ENCODE data around the gene TNS3.

DNA sequence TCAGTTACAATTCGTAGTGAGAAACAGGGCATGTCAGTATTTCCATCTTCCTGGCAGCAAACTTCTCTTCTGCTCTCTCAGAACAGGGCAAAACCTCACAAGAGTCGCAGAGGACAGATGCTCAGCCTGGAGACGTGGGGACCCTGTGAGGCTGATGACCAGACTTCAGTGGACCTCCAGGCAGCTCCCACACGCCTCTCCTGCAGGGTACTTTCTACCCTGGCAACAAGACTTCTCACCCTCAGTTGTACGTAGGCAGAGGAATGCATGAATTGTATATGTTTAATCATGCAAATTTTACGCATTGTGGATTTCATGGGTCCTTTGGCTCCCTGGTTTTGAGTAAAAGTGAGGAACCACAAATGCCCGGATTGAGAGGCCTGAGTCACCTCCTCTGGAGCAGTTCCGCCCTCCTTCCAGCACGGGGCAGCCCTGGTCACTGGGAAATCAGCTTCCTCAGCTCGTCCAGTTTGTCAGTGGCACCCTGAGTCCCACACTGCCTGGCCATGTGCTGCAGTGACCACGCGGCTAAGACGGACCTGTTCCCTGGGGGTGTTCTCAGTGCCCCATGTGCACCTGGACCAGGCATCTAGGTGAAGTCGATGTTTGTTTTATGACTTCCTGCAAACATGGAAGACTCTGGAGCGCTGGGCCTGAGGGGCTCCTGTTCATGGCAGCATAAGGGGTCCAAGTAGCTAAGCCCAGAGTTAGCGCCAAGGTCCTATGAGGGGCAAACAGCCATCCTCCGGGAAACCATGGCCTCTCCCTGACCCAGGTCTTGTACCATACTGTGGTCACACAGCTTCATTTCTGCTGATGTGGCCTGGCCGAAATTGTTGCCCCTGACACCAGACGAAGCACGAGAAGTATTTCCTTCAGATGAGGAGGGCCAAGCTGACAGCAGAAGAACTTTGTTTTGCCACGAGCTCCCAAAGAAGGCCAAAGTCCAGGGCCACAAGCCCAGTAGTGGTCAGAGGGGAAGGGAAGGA, 165.1 kb downstream of the TNS3 start:
- TF ChIP-seq SMC3 (IDR thresholded peaks at IDR 0.05; ENCODE audit: low read depth, low read length) (no peak), FOXM1 (IDR thresholded peaks at IDR 0.05; ENCODE audit: low read depth) (no peak), USF2 (IDR thresholded peaks at IDR 0.05; ENCODE audit: borderline replicate concordance, low read depth, low read length) (no peak), EZH2phosphoT487 (IDR thresholded peaks at IDR 0.05; ENCODE audit: borderline replicate concordance, low read depth) (no peak)
- TF ChIP-seq, protein P1, sequence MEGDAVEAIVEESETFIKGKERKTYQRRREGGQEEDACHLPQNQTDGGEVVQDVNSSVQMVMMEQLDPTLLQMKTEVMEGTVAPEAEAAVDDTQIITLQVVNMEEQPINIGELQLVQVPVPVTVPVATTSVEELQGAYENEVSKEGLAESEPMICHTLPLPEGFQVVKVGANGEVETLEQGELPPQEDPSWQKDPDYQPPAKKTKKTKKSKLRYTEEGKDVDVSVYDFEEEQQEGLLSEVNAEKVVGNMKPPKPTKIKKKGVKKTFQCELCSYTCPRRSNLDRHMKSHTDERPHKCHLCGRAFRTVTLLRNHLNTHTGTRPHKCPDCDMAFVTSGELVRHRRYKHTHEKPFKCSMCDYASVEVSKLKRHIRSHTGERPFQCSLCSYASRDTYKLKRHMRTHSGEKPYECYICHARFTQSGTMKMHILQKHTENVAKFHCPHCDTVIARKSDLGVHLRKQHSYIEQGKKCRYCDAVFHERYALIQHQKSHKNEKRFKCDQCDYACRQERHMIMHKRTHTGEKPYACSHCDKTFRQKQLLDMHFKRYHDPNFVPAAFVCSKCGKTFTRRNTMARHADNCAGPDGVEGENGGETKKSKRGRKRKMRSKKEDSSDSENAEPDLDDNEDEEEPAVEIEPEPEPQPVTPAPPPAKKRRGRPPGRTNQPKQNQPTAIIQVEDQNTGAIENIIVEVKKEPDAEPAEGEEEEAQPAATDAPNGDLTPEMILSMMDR (IDR thresholded peaks at IDR 0.05): no peak

Measured in SK-N-SH (cell line).